ENCODE data around the gene DCC.

DCC gene

DNA sequence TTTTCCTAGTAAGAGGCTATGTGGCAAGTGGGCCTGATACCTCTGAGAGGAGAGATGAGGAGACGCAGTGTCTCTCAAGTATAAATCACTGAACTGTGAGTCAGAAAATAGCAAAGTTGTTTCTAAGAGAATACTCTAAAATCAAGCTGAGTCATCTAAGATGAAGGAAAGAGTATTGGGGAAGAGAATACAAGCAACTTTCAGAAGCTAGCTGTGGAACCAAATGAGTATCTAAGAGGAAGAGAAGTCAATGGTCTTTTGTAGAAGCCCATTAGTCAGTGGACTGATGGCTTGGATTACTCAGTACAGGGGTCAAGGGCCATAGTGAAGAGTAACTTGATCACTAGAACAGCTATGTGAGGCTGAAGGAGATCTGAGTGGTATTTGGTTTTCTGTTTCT, 2.7 kb upstream of the DCC start:
- Histone ChIP-seq H3K36me3 (replicated peaks; ENCODE audit: insufficient read depth, low read length) (no peaks in the 10 kb centered on the region), H3K79me2 (ENCODE audit: low read length) (no peaks in the 10 kb centered on the region), H3K4me1 (ENCODE audit: low read length) (no peaks in the 10 kb centered on the region), H4K20me1 (ENCODE audit: insufficient read depth, low read length) (no peaks in the 10 kb centered on the region), H3K9me3 (replicated peaks; ENCODE audit: insufficient read depth, low read length) (no peaks in the 10 kb centered on the region), H2AFZ (ENCODE audit: low read length) (no peak overlapping the region), H3K9me2 (replicated peaks; ENCODE audit: insufficient read depth, low read length) (no peaks in the 10 kb centered on the region), H3K4me2 (ENCODE audit: low read depth, low read length) (no peak overlapping the region), H3K27ac (ENCODE audit: low read length) (no peak overlapping the region), H3F3A (ENCODE audit: insufficient read depth, low read length) (no peaks in the 10 kb centered on the region), H3K4me3 (ENCODE audit: low read length) (no peak overlapping the region), H3K27me3 (replicated peaks; ENCODE audit: insufficient read depth, low read length) (no peaks in the 10 kb centered on the region), H3K9ac (ENCODE audit: low read length) (no peak overlapping the region)
- DNase-seq = no peak
- TF ChIP-seq, protein P1, sequence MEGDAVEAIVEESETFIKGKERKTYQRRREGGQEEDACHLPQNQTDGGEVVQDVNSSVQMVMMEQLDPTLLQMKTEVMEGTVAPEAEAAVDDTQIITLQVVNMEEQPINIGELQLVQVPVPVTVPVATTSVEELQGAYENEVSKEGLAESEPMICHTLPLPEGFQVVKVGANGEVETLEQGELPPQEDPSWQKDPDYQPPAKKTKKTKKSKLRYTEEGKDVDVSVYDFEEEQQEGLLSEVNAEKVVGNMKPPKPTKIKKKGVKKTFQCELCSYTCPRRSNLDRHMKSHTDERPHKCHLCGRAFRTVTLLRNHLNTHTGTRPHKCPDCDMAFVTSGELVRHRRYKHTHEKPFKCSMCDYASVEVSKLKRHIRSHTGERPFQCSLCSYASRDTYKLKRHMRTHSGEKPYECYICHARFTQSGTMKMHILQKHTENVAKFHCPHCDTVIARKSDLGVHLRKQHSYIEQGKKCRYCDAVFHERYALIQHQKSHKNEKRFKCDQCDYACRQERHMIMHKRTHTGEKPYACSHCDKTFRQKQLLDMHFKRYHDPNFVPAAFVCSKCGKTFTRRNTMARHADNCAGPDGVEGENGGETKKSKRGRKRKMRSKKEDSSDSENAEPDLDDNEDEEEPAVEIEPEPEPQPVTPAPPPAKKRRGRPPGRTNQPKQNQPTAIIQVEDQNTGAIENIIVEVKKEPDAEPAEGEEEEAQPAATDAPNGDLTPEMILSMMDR (IDR thresholded peaks at IDR 0.05; ENCODE audit: low read length) = no peak
- TF ChIP-seq EZH2phosphoT487 (IDR thresholded peaks at IDR 0.05; ENCODE audit: low read length) = no peak
- TF ChIP-seq EZH2 (optimal IDR thresholded peaks at IDR 0.05; ENCODE audit: low read depth, low read length) = no peak

GRCh38 chr18:52340406-52341102, 557 bp downstream of the DCC start:
- H3K9me2 ChIP-seq (replicated peaks; ENCODE audit: insufficient read depth, low read length) = no peaks in the 10 kb centered on the region
- DNase-seq = no peak
- H3K27ac ChIP-seq (ENCODE audit: low read length) = no peak overlapping the region
- H3K9me3 ChIP-seq (replicated peaks; ENCODE audit: insufficient read depth, low read length) = no peaks in the 10 kb centered on the region
- no peaks in the 10 kb centered on the region for H3K36me3 ChIP-seq (replicated peaks; ENCODE audit: insufficient read depth, low read length)
- H4K20me1 ChIP-seq (ENCODE audit: insufficient read depth, low read length) = no peaks in the 10 kb centered on the region
- no peaks in the 10 kb centered on the region for H3K4me1 ChIP-seq (ENCODE audit: low read length)
- no peak overlapping the region for H3K9ac ChIP-seq (ENCODE audit: low read length)
- no peaks in the 10 kb centered on the region for H3K79me2 ChIP-seq (ENCODE audit: low read length)
- H2AFZ ChIP-seq (ENCODE audit: low read length) = peak overlapping the region; percentile 47
- peak overlapping the region; percentile 46 for H3K4me3 ChIP-seq (ENCODE audit: low read length)
- no peaks in the 10 kb centered on the region for H3F3A ChIP-seq (ENCODE audit: insufficient read depth, low read length)
- H3K4me2 ChIP-seq (ENCODE audit: low read depth, low read length) = peak overlapping the region; percentile 53
- TF ChIP-seq EZH2phosphoT487 (IDR thresholded peaks at IDR 0.05; ENCODE audit: low read length) (no peak), EZH2 (optimal IDR thresholded peaks at IDR 0.05; ENCODE audit: low read depth, low read length) (no peak)
- TF ChIP-seq, protein P1 (IDR thresholded peaks at IDR 0.05; ENCODE audit: low read length) = no peak
- H3K27me3 ChIP-seq (replicated peaks; ENCODE audit: insufficient read depth, low read length) = no peaks in the 10 kb centered on the region

DNA sequence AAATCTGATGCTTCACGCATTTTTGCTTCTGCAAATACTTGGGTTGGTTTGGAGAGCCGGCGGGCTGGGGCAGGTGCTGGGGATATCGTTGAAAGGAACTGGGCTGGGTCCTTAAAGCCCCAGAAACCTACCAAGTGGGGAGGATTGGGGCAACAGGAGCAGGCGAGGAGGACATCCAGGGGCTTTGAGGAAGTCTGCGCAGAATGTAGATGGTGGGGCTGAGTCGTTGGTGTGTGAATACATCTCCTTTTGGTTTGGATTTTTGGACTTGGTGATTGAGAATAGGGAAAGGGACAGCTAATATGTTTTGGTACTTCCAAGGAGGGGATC, 1.1 kb downstream of the DCC start:
- Histone ChIP-seq H3K27ac (ENCODE audit: low read length) (no peak overlapping the region), H3K4me1 (ENCODE audit: low read length) (no peaks in the 10 kb centered on the region), H3K36me3 (replicated peaks; ENCODE audit: insufficient read depth, low read length) (no peaks in the 10 kb centered on the region), H3K79me2 (ENCODE audit: low read length) (no peaks in the 10 kb centered on the region), H2AFZ (ENCODE audit: low read length) (no peak overlapping the region), H3K9ac (ENCODE audit: low read length) (no peak overlapping the region), H3K9me3 (replicated peaks; ENCODE audit: insufficient read depth, low read length) (no peaks in the 10 kb centered on the region), H3K4me2 (ENCODE audit: low read depth, low read length) (no peak overlapping the region), H3K27me3 (replicated peaks; ENCODE audit: insufficient read depth, low read length) (no peaks in the 10 kb centered on the region), H3K9me2 (replicated peaks; ENCODE audit: insufficient read depth, low read length) (no peaks in the 10 kb centered on the region), H3K4me3 (ENCODE audit: low read length) (no peak overlapping the region), H3F3A (ENCODE audit: insufficient read depth, low read length) (no peaks in the 10 kb centered on the region), H4K20me1 (ENCODE audit: insufficient read depth, low read length) (no peaks in the 10 kb centered on the region)
- TF ChIP-seq, protein P1 (IDR thresholded peaks at IDR 0.05; ENCODE audit: low read length) = no peak
- TF ChIP-seq EZH2 (optimal IDR thresholded peaks at IDR 0.05; ENCODE audit: low read depth, low read length) (no peak), EZH2phosphoT487 (IDR thresholded peaks at IDR 0.05; ENCODE audit: low read length) (no peak)
- no peak for DNase-seq

All from MM.1S (cell line).